HEK293T (cell line): Measurements from ENCODE around the gene DMAP1.

Source experiments
- ARNT ChIP-seq: fragments of 450-650 bp; IDR thresholded peaks from 2 replicates; pipeline ENCODE4 v1.6.1; 2017; ENCODE audit warnings: mild to moderate bottlenecking
- BHLHE40 ChIP-seq: fragments of 450-650 bp; IDR thresholded peaks from 2 replicates; pipeline ENCODE4 v1.6.1; 2016; ENCODE audit warnings: mild to moderate bottlenecking, moderate library complexity, borderline replicate concordance
- ELF4 ChIP-seq: fragments of 450-650 bp; IDR thresholded peaks from 2 replicates; pipeline ENCODE4 v1.6.1; 2017; ENCODE audit warnings: antibody characterized with exemption
- FOXA1 ChIP-seq: fragments of 450-650 bp; IDR thresholded peaks from 2 replicates; pipeline ENCODE4 v1.6.1; 2016; ENCODE audit warnings: mild to moderate bottlenecking
- FOXK2 ChIP-seq: fragments of 450-650 bp; IDR thresholded peaks from 2 replicates; pipeline ENCODE4 v1.6.1; 2016; ENCODE audit warnings: mild to moderate bottlenecking
- FOXM1 ChIP-seq: fragments of 450-650 bp; IDR thresholded peaks from 2 replicates; pipeline ENCODE4 v1.6.1; 2017; ENCODE audit warnings: mild to moderate bottlenecking, borderline replicate concordance
- HDGF ChIP-seq: fragments of 450-650 bp; IDR thresholded peaks from 2 replicates; pipeline ENCODE4 v1.6.1; 2017; ENCODE audit warnings: antibody characterized with exemption, borderline replicate concordance
- NFRKB ChIP-seq: fragments of 450-650 bp; IDR thresholded peaks from 2 replicates; pipeline ENCODE4 v1.6.1; 2016; ENCODE audit warnings: mild to moderate bottlenecking, moderate library complexity
- SP1 ChIP-seq: fragments of 450-650 bp; IDR thresholded peaks from 2 replicates; pipeline ENCODE4 v1.6.1; 2017
- SUZ12 ChIP-seq: fragments of 450-650 bp; IDR thresholded peaks from 2 replicates; pipeline ENCODE4 v1.6.1; 2016; ENCODE audit warnings: mild to moderate bottlenecking
- TARDBP ChIP-seq: fragments of 450-650 bp; IDR thresholded peaks from 2 replicates; pipeline ENCODE4 v1.6.1; 2016
- ZNF384 ChIP-seq: fragments of 450-650 bp; IDR thresholded peaks from 2 replicates; pipeline ENCODE4 v1.6.1; 2016

GRCh38 chr1:44168520-44169098 is 44.7 kb upstream of the DMAP1 start:
- TF ChIP-seq FOXK2 (no peak), SUZ12 (no peak), TARDBP (no peak), BHLHE40 (no peak), HDGF (no peak), FOXA1 (no peak), ARNT (no peak), SP1 (no peak), NFRKB (no peak), FOXM1 (no peak), ZNF384 (no peak), ELF4 (no peak)
